ENCODE data around the gene NPIPB6.
A peak's percentile ranks its signal among the peaks of the same experiment; 100 is the strongest.
"Not testable (repeated sequence)": the region's sequence is repeated elsewhere in the genome, so short reads cannot be mapped to it uniquely, and the experiment has no call there.

The NPIPB6 gene

DNA sequence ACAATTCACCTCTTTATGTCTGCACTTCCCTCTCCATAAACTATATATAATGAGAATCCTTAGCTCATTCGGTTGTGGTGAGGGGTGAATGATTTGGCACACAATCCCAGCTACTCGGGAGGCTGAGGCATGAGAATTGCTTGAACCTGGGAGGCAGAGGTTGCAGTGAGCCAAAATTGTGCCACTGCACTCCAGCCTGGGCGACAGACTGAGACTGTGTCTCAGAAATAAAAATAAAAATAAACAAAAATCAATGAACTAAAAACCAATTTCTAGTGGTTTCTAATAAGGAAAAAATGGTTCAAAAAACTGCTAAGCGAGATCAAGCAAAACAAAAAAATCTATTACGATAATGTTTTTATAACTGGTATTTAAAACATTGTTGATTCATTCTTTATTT lies at the start of gene NPIPB6:
Gene NPIPB6, minus strand, starts transcription at position 101 of the 400 bp plus-strand sequence. CDS start 686 bp downstream, outside the sequence.
- DNase-seq: not testable (repeated sequence)

DNA sequence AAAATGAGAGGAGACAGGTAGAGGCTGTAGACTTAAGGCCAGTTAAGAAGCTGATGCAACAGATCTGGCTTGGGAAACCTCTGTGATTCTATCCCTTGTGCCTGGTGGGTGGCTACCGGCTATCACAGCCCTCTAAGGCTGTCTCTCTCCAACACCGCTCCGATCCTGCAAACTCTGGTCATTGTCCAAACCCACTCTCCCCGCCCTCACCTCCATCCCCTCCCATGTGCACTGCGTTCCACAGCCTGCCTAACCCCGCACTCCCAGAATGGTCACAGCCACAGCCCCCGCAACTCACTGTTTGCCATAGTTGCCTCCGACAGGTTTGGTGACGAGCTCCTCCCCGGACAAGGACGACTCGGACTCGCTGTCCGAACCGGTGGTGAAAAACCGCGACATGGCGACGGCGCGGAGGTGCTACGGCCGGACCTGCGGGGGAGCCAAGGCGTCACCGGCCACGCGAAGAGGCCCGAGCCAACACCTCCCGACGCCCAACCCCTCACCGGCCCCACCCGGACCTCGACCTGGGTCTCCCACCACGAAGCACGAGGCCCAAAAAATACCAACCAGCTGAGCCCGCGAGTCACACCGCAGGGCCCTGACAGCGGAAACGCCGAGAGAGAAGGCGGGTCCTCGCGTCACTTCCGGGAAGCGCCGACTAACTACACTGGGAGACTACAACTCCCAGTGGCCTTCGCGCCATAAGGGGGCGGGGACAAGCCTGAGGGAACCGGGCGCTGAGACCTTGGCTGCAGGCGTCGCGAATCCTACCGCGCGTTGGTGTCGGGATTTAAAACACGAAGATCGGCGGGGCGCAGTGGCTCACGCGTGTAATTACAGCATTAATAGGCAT lies 40.1 kb upstream of the NPIPB6 start, which contains the start of gene EIF3CL:
Gene EIF3CL, minus strand, starts transcription at position 622 of the 853 bp plus-strand sequence. Its CDS starts 223 bp downstream, at position 399.
- not testable (repeated sequence) for DNase-seq

DNA sequence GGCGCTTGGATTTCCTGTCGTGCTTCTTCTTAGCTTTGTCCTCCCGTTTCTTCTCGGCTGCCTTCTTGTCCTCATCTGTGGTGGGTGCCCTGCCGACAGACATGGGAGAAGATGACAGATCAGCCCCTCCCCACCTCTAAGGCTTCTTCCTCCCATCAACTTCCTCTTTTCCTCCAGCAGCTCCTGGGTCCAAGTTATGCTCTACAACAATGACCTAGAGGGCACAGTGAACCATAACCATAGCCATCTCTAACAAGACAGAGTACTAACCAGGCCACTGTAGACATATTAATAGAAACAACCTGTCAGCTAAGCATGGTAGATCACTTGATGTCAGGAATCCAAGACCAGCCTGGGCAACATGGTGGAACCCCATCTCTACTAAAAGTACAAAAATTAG lies 28.7 kb upstream of the NPIPB6 start:
- DNase-seq: not testable (repeated sequence)

DNA sequence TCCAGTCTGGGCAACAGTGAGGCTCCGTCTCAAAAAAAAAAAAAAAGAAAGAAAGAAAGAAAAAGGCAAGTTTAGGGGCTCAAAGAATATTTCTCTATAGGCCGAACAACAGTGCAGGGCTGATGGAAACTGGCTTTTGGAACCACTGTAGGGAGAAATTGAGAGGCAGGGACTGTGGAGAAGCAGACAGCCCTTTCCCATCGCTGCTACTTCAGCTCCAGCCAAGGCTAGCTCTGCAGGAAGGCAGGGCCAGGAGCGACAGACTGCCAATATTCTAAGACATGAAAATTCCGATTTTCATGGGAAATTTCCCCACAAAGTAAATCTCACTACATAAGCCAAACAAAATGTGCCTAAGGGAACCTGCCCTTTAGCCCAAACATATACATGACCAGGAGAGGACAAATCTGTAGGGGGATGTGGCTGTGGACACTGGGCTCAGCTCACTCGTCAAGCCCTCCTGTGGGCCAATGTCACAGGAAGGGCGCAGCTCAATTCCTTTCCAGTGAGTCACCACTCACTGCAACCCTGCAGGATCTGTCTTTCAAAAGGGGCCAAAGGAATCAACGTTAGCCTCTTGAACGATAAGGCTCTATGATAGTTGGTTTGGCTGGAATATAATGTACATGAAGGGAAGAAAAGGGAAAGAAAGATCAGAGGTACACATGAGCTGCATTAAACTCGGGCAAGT lies 19.0 kb upstream of the NPIPB6 start:
- not testable (repeated sequence) for DNase-seq

DNA sequence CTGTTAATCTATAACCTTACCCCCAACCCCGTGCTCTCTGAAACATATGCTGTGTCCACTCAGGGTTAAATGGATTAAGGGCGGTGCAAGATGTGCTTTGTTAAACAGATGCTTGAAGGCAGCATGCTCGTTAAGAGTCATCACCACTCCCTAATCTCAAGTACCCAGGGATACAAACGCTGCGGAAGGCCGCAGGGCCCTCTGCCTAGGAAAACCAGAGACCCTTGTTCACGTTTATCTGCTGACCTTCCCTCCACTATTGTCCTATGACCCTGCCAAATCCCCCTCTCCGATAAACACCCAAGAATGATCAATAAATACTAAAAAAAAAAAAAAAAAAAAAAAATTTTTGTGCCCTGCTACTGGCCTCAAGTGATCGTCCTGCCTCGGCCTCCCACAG lies 14.5 kb upstream of the NPIPB6 start:
- DNase-seq: not testable (repeated sequence)

DNA sequence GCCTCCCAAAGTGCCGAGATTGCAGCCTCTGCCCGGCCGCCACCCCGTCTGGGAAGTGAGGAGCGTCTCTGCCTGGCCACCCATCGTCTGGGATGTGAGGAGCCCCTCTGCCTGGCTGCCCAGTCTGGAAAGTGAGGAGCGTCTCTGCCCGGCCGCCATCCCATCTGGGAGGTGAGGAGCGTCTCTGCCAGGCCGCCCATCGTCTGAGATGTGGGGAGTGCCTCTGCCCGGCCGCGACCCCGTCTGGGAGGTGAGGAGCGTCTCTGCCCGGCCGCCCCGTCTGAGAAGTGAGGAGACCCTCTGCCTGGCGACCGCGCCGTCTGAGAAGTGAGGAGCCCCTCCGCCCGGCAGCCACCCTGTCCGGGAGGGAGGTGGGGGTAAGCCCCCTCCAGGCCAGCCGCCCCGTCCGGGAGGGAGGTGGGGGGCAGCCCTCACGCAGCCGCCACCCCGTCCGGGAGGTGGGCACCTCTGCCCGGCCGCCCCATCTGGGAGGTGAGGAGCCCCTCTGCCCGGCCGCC lies 13.9 kb upstream of the NPIPB6 start:
- not testable (repeated sequence) for DNase-seq

DNA sequence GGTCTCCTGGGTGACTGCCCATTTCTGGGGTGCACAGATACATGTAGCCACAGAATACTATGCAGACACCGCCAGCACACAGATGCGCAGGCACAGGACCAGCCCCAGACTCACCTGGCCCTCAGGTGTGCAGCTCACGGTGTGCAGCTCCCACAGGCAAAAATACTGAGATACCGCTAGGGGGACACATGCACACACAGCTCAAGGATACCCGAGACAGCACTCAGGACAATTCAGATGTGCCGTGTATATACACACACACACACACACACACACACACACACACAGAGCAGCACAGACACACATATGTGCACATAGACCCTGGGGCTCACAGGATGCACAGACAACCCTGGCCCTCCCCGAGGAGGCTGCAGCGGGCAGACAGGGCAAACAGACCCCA lies 11.8 kb upstream of the NPIPB6 start:
- DNase-seq: peak; percentile 10

DNA sequence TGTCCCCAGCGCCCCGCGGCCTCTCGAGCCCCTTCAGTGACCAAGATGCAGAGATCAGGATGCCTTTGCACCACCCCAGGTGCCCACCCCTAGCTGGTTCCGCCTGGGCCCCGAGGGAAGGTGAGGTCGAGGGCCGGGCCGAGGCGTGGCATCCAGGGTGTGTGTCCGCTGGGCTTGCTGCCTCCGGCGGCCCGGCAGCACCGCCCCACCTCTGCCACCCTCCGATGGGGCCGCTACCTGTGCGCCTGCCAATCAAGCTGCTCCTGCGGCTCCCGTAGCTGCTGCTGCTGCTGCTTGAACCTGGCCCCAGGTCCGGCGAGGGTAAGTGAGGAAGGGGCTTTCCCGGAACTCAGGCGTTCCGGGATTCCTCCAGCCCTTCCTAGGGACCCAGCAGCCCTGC lies 11.0 kb upstream of the NPIPB6 start:
- DNase-seq: not testable (repeated sequence)

DNA sequence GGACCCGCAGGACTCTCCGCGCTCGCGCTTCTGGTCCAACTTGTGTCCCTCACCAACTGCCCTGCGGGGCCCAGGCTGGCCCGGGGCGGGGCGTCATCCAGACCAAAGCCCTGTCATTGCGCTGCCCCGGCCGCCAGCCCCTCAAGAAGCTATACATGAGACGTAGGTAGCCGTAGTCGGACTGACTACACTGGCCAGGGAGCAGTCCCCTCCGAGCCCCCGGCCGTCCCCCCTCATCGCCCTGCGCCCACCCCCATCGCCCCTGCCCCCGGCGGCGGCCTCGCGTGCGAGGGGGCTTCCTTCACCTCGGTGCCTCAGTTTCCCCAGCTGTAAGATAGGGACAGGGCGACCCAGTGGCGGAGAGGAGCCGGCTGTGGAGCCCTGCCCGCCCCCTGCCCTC lies 4.6 kb upstream of the NPIPB6 start:
- not testable (repeated sequence) for DNase-seq

DNA sequence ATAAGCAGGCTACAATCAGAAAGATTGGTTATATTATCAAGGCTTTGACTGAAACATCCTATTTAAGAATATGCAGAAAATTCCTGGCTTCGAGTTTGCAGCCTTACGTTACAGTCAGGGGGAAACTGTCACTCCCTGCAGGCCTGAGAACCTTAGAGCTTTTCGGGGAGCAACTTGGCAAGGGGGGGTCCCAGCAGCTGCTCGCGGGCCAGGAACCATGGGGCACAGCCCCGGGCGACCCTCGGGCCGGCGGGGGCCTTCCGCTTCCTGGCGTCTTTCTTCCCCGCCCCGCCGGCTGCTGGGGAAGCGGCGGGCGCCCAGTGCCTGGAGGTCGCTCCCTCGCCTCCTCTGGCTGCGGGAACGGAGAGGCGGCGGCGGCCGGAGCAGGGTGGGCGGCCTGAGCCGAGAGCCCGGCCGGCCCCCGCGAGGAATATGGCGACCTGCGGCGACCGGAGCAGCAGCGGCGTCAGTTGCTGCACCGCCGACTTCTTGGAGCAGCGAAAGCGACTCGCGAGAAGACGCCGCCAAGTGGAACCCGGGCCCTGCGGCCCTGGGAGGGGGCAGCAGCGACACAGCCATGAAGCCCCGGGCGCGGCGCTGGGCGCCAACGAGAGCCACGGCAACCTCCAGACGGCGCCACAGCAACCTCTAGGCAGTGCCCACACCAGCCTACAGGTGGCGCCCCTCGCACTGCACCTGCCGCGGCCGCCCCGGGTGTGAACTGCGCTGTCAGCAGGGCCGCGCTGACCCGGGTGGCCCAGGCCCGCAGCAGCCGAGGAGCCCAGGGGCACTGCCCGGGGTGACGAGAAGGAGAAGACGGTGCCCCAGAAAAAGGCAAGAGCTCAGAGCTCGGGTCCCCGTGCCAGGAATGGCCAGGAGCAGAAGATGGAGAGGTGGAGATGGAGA lies 1.2 kb upstream of the NPIPB6 start:
- peak; percentile 23 for DNase-seq

DNA sequence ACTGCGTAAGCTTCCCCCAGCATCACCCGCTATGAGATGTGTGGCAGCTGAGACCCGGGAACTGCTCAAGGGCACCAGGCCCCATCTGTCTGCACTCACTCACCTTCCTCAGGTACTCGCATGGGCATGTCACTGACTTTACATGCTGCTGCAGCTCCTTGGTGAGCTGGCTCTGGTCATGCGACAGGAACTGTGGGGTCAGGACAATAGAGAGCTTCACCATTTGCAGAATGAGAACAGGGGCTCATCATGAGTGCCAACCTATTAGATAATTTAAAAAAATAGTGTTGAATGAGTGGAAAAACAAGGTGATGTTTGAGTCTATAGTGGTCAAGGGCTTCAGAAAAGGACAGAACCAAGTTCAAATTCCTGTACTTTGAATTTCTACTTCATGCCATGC lies 708 bp downstream of the NPIPB6 start:
- DNase-seq: not testable (repeated sequence)

DNA sequence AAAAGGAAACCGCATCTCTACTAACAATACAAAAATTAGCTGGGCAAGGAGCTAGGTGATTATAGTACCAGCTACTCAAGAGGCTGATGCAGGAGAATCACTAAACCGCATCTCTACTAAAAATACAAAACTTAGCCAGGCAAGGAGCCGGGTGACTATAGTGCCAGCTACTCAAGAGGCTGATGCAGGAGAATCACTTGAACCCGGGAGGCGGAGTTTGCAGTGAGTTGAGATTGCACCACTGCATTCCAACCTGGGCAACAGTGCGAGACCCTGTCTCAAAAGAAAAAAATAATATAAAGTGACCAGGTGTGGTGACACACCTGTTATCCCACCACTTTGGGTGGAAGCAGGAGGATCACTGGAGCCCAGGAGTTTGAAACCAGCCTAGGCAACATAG lies 25.1 kb downstream of the NPIPB6 start:
- DNase-seq: not testable (repeated sequence)

DNA sequence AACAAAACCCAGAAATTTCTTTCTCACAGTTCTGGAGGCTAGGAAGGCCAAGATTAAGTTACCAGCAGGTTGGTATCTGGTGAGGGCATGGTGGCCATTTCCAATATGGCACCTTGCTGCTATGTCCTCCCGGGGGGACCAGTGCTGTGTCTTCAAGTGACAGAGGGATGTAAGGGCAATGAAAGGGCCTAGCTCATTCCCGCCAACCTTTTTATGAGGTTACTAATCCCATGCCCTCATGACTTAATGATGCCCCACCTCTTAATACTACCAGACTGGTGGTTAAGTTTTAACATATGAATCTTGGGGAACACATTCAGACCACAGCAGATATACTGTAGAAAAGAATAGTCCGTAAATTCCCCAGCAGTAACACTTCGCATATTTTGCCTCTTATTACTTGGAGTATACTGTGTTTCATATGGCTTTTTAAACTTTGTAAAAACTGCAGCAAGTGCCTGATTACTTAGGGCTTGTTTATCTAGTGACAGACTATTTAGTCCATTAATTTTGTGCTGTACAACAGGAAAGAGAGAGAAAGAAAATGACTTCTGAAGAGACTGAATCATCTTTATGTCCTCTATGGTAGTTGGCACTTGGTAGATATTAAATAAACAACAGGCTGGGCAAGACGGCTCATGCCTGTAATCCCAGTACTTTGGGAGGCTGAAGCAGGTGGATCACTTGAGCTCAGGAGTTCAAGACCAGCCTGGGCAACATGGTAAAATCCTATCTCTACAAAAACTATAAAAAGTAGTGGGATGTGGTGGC lies 26.2 kb downstream of the NPIPB6 start:
- not testable (repeated sequence) for DNase-seq

DNA sequence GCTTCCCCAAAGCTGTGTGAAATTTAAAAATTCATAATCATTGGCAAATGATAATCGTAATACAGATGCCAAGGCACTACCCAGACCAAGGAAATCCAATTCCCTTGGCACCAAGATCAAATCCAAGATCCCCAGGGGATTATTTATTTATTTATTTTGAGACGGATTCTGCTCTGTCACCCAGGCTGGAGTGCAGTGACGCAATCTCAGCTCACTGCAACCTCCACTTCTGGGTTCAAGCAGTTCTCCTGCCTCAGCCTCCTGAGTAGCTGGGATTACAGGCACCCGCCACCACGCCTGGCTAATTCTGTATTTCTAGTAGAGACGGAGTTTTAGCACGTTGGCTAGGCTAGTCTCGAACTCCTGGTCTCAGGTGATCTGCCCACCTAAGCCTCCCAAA lies 27.6 kb downstream of the NPIPB6 start:
- not testable (repeated sequence) for DNase-seq

DNA sequence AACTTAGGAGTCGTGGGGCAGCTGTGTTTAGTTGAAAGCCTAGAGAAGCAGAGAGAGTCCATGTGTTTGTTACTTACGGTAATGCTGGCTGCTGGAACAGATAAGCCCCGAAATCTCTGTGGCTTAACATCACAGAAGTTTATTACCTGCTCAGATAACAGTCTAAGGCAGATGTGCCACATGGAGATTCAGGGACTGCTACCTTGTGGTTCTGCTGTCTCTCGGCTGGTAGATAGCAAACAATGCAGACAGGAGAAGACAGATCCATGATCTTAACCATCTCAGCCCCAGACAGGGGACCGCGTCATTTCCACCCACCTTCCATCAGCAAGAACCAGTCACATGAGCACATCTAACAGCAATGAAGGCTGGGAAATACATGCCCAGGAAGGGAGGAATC lies 30.7 kb downstream of the NPIPB6 start:
- not testable (repeated sequence) for DNase-seq

DNA sequence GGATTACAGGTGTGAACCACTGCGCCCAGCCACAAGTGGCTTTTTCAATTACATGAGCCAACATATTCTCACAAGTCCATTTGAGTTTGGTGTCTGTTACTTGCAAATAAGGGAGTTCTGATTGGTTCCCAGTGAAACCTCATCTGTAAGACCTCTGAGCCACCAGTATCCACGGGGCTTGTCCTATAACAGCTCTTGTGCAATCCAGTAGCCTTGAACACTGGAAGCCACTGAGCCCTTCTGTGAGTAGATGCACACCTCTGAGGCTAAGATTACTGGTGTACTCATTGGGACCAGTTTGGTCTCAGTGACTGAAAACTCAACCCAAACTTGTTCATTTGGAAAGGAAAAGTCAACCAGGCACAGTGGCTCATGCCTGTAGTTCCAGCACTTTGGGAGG lies 32.3 kb downstream of the NPIPB6 start:
- DNase-seq: not testable (repeated sequence)

DNA sequence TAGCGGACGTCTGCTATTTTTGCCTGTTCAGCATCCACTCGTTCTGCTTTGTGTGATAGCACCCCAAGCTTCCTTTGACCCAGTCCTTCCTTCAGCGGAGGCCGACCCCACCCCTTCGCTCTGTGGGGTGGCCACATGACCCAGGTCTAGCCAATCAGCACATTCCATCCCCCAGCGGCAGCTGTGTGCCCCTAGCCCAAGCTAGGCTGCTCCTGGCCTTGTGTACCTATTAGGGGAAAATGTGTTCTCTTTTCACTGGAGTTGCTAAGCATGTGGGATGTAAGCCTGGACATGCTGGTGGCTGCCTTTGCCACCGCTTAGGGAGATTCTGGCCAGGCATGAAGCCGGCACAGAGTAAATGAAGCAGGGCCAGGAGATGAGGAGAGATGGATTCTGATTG lies 33.1 kb downstream of the NPIPB6 start:
- DNase-seq: not testable (repeated sequence)

DNA sequence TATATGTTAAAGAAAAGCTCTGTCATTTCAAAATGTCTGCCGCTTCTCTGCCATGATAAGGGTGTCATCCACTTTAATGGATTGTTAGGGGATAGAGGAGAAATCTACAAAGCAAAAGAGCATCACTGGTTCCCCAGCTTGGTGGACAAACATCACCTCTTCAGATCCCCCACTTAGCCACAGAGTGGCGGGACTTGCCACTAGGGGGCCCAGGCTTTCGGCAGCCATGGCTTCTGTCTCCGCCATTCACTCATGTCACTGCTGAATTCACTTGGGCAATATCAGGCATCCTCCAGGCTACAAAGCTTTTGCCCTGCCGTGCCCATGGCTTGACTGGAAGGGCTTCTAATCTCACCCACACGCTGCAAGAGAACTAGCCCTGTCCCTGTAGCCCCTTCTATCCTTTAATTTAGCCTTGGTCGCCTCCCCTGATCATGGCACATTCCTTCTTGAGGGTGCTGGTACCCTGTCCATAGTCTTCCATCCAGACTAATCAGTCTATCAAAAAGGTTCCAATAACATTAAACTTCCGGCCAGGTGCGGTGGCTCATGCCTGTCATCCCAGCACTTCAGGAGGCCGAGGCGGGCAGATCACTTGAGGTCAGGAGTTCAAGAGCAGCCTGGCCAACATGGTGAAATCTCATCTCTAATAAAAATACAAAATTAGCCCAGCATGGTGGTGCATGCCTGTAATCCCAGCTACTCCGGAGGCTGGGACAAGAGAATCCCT lies 36.3 kb downstream of the NPIPB6 start:
- DNase-seq: peak; percentile 68

DNA sequence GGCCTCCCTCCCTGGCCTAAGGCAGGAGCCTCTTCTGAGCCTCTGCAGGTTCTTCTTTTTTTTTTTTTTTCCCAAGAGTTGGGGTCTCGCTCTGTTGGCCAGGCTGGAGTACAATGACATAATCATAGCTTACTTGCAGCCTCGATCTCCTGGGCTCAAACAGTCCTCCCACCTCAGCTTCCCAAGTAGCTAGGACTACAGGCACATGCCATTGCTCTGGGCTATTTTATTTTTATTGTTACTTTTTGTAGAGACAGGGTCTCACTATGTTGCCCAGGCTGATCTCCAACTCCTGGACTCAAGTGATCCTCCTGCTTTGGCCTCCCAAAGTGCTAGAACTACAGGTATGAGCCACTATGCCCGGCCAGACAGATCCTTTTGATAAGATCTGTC lies 38.4 kb downstream of the NPIPB6 start:
- no peak for DNase-seq

DNA sequence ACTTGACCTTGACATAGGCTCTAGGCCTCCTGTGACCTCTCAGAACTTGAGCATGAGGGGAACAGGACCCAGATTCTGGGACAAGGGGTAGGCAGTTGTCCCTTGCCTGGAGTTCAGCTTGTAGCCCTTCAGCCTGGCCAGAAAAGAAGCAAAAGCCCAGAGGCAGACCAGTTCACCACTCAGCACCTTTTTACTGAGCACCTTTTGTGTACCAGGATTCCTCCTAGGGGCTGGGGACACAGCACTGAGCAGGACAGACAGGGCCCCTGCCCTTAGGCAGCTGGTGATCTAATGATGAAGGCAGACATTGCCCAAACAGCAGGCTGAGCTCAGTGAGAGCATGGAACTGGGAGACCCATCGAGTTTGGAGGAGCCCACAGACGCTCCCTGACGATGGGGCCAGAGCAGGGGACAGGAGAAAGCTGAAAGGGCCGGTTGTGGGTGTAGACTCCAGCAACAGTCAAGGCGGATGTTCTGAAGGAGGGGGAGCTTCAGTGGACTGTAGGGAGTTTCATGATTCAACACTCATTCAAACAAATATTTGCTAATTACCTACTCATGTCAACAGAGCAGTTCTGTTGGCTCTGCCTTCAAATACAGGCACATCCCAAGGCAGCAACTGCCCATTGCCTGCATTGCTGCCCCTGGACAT lies 38.9 kb downstream of the NPIPB6 start:
- no peak for DNase-seq

Measured in activated CD4-positive, alpha-beta T cell treated with anti-CD3 and anti-CD28 coated beads, Interleukin-2, Interleukin-6, amounts not matched to agents 100 ng/mL and 50 ng/mL, durations not matched to agents 16 hours and 8 hours (primary cell).